Endothelial cell (in vitro differentiated cells): ENCODE data around the gene HAGHL. TPM values are rescaled to one million over a fixed set of nuclear protein-coding genes. Genes with fewer than 3 reads are reported as not detected.

Source experiments
- DNase-seq: peaks from one replicate; pipeline ENCODE4 v3.0.0; 2021; ENCODE audit warnings: low spot score
- H3K27ac Mint-ChIP-seq: one replicate; pipeline ENCODE4 v1.8.0; 2021; ENCODE audit warnings: mixed read lengths, inconsistent platforms; ENCODE audit not compliant: unreplicated experiment
- H3K27me3 Mint-ChIP-seq: one replicate; pipeline ENCODE4 v1.8.0; 2021; ENCODE audit warnings: mild to moderate bottlenecking, moderate library complexity, mixed read lengths, inconsistent platforms; ENCODE audit not compliant: unreplicated experiment
- H3K36me3 Mint-ChIP-seq: one replicate; pipeline ENCODE4 v1.8.0; 2021; ENCODE audit warnings: mild to moderate bottlenecking, low read depth, mixed read lengths, inconsistent platforms; ENCODE audit not compliant: unreplicated experiment
- H3K4me1 Mint-ChIP-seq: one replicate; pipeline ENCODE4 v1.8.0; 2021; ENCODE audit warnings: mild to moderate bottlenecking, mixed read lengths, inconsistent platforms; ENCODE audit not compliant: unreplicated experiment
- H3K4me3 Mint-ChIP-seq: one replicate; pipeline ENCODE4 v1.8.0; 2021; ENCODE audit warnings: mild to moderate bottlenecking, mixed read lengths, inconsistent platforms; ENCODE audit not compliant: unreplicated experiment
- H3K9me3 Mint-ChIP-seq: one replicate; pipeline ENCODE4 v1.8.0; 2021; ENCODE audit warnings: mixed read lengths, inconsistent platforms; ENCODE audit not compliant: unreplicated experiment
- CTCF ChIP-seq: fragments of 200-600 bp; sonication (generic); IDR thresholded peaks from one replicate; pipeline ENCODE4 v1.5.0; 2021; ENCODE audit warnings: antibody characterized with exemption; ENCODE audit not compliant: unreplicated experiment
- total RNA-seq: library from RNA; stranded (reverse); fragmentation: NEBNext Ultra II Directional; extraction: Animal tissue kit (Norgen Biotek cat#: 25700); gene quantifications from one replicate; pipeline ENCODE4 v1.2.1, GENCODE V29; 2021; ENCODE audit not compliant: unreplicated experiment

Gene HAGHL
- total RNA-seq, 1 donor from 2014 or later: 1.5 TPM

DNA sequence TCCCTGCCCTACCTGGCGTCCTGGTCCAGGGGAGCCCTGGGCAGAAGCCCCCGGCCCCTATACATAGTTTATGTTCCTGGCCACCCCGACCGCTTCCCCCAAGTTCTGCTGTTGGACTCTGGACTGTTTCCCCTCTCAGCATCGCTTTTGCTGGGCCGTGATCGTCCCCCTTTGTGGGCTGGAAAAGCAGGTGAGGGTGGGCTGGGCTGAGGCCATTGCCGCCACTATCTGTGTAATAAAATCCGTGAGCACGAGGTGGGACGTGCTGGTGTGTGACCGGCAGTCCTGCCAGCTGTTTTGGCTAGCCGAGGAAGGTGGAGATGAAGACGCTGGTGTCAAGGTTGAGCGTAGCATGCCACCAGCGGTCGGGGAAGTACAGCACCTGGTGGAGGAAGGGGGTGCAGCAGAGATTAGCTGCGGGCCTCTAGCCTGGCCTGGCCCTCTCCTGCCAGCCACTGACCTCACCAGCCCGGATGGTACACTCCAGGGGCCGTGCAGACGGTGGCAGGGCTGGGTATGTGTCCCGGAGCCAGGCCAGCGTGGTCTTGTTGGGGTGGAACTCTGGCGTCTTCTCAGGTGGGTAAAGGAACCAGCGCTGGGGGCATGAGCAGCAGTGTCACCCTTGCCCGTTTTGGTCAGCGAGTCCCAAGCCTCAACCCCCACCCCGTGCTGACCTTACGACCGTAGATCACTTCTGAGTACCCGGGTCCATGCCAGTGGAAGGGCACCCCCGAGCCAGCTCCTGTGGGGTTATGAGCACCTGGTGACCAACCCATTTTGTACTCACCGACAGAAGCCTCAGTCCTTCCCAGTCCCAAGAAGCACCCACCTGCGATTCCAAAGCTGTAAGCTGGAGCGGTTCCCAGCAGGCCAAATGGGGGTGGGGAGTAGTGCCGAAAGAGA lies 44.2 kb upstream of the HAGHL start:
- Mint-ChIP-seq H3K4me1 (peaks cover 6% of the 10 kb centered on the region), H3K36me3 (peaks cover 5% of the 10 kb centered on the region), H3K4me3 (peak overlapping the region; percentile 87), H3K27ac (peak overlapping the region; percentile 80), H3K9me3 (no peaks in the 10 kb centered on the region), H3K27me3 (peaks cover 14% of the 10 kb centered on the region)
- no peak for TF ChIP-seq CTCF
- DNase-seq: no peak

GRCh38 chr16:683396-684070 lies 43.4 kb upstream of the HAGHL start:
- no peak for DNase-seq
- H3K27me3 Mint-ChIP-seq: peaks cover 14% of the 10 kb centered on the region
- H3K27ac Mint-ChIP-seq: no peak overlapping the region
- no peaks in the 10 kb centered on the region for H3K9me3 Mint-ChIP-seq
- H3K4me3 Mint-ChIP-seq: peak overlapping the region; percentile 47
- H3K4me1 Mint-ChIP-seq: peaks cover 6% of the 10 kb centered on the region
- H3K36me3 Mint-ChIP-seq: peaks cover 5% of the 10 kb centered on the region
- no peak for TF ChIP-seq CTCF

- peak within 1 kb of the TSS; percentile 47 for H3K4me3 Mint-ChIP-seq
- H3K4me1 Mint-ChIP-seq: peaks cover 6% of the 10 kb centered on the region
- peak; percentile 82 for DNase-seq
- no peak for TF ChIP-seq CTCF
- no peaks in the 10 kb centered on the region for H3K9me3 Mint-ChIP-seq
- H3K27ac Mint-ChIP-seq: no peak within 1 kb of the TSS
- peaks cover 15% of the 10 kb centered on the region for H3K27me3 Mint-ChIP-seq
- peaks cover 5% of the 10 kb centered on the region for H3K36me3 Mint-ChIP-seq
Measured at GRCh38 chr16:684071-684794, 42.7 kb upstream of the HAGHL start, which contains the start of gene JMJD8. JMJD8 (minus strand) TSS chr16:684334; CDS start chr16:684319, 15 bp downstream.

DNA sequence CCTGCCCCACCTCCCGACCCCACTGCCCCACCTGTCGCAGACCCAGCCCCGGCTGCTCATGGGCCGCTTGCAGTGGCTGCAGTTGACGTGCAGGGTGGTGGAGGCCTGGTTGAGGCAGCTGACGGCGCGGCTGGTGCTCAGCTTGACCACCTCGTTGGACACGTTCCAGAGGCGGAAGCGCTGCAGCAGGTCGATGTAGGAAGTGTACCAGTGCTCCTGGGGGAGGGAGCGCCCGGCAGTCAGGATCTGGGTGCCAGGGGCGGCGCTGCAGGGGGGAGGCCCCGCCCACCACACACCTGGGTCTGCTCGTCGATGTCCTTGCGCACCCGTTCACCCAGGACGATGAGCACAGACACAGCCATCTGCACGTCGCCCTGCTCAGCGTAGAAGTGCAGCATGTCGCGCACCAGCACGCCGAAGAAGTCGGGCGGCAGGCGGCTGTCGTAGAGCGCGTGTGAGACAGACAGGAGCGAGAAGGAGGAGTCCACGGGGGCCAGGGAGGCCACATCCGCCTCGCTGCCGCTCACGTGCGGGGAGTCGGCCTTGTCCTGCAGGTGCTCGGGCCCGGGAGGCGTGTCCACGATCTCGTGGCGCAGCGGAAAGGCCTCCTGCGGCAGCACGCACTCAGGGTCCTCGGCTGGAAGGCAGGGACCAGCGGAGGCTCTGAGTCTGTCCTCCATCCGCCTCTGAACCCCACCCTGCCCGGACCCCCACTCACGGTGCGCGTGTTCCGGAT lies 41.8 kb upstream of the HAGHL start:
- Mint-ChIP-seq H3K4me3 (no peak overlapping the region), H3K9me3 (no peaks in the 10 kb centered on the region), H3K36me3 (peaks cover 5% of the 10 kb centered on the region), H3K27ac (no peak overlapping the region), H3K27me3 (peaks cover 14% of the 10 kb centered on the region), H3K4me1 (peaks cover 9% of the 10 kb centered on the region)
- no peak for TF ChIP-seq CTCF
- DNase-seq: no peak
